Lower leg skin (tissue), 4 donors: ENCODE measurements around the gene RUNX2. TPM values are rescaled to one million over a fixed set of nuclear protein-coding genes. Genes with fewer than 3 reads are reported as not detected.

Experiments used
- DNase-seq, 2 donors: peaks; one replicate each; pipeline ENCODE4 v3.0.0-alpha.2; 2019; ENCODE audit warnings: low spot score in 2 of 2
- H3K4me3 ChIP-seq: fragments of 200-600 bp; sonication (generic); 2 replicates; pipeline ENCODE4 v1.5.1; 2017; ENCODE audit warnings: mild to moderate bottlenecking, low read depth; ENCODE audit not compliant: poor library complexity, severe bottlenecking
- CTCF ChIP-seq, 3 donors: fragments of 450-650 bp; IDR thresholded peaks; one replicate each; pipeline ENCODE4 v1.5.1; 2016; ENCODE audit warnings: antibody characterized with exemption in 3 of 3, mild to moderate bottlenecking in 3 of 3, moderate library complexity in 2 of 3
- POLR2A ChIP-seq, 2 donors: fragments of 450-650 bp; IDR thresholded peaks; one replicate each; pipeline ENCODE4 v1.6.1; 2016 to 2017; ENCODE audit warnings: antibody characterized with exemption in 2 of 2, mild to moderate bottlenecking in 1 of 2, moderate library complexity in 1 of 2
- WGBS, 2 donors: methylation state at CpG; one replicate each; pipeline ENCODE4 v1.1.5; 2018; 5-methylcytosine and 5-hydroxymethylcytosine counted together
- intact Hi-C: fragments of 100-400 bp; cut with DNase I; formaldehyde crosslinking; loops from one replicate; pipeline ENCODE4 v1.15.0; 2023; ENCODE audit warnings: low total_unique reads
- total RNA-seq, 4 donors: library from RNA; depleted of rRNA; stranded (reverse); fragments of >200 nt; gene quantifications; one replicate each; pipeline ENCODE4 v1.1.0, GENCODE V29; 2016

Gene RUNX2
- total RNA-seq, 4 donors from 2014 or later, result 1.8 to 4.8 (median 3.1) TPM

GRCh38 chr6:45426251-45426650, 98.1 kb downstream of the RUNX2 start:
- DNase-seq, result no peak
- no peak overlapping the region for H3K4me3 ChIP-seq
- intact Hi-C loops, result loop anchor here (10.0 kb wide), 1 partner anchor 289 kb away; no protein-coding TSS in a partner anchor
- WGBS, 2 donors, result 92 to 93% methylated on average over 4 of the region's 4 CpGs
- TF ChIP-seq CTCF (IDR thresholded peaks at IDR 0.05) (no peak), POLR2A (IDR thresholded peaks at IDR 0.05) (no peak)

GRCh38 chr6:45427726-45428125, 99.6 kb downstream of the RUNX2 start:
- WGBS, 2 donors, result 78 to 86% methylated on average over 2 of the region's 2 CpGs

GRCh38 chr6:45428727-45429126, 100.6 kb downstream of the RUNX2 start:
- DNase-seq, result no peak
- WGBS, 2 donors, result 77 to 84% methylated on average over 2 of the region's 2 CpGs
- TF ChIP-seq POLR2A (IDR thresholded peaks at IDR 0.05), result no peak
- intact Hi-C loops, result loop anchor here (10.0 kb wide), 1 partner anchor 286 kb away; no protein-coding TSS in a partner anchor
- H3K4me3 ChIP-seq, result no peak overlapping the region

More at GRCh38 chr6:45427726-45428125, 99.6 kb downstream of the RUNX2 start:
- intact Hi-C loops, result loop anchor here (10.0 kb wide), 1 partner anchor 287 kb away; no protein-coding TSS in a partner anchor
- H3K4me3 ChIP-seq, result no peak overlapping the region
- DNase-seq, result no peak
- TF ChIP-seq POLR2A (IDR thresholded peaks at IDR 0.05) (no peak), CTCF (IDR thresholded peaks at IDR 0.05) (no peak)

- no peak for TF ChIP-seq CTCF (IDR thresholded peaks at IDR 0.05)
- TF ChIP-seq POLR2A (IDR thresholded peaks at IDR 0.05), result no peak
- 59 to 66% methylated on average over 2 of the region's 2 CpGs for WGBS, 2 donors
- no peak for DNase-seq
- intact Hi-C loops, result no loop called here
- H3K4me3 ChIP-seq, result no peak overlapping the region
These were observed 102.6 kb downstream of the RUNX2 start for GRCh38 chr6:45430590-45431202.

GRCh38 chr6:45431317-45432065, 103.4 kb downstream of the RUNX2 start:
- intact Hi-C loops, result no loop called here
- 89 to 91% methylated on average over 10 of the region's 10 CpGs for WGBS, 2 donors
- no peak overlapping the region for H3K4me3 ChIP-seq
- TF ChIP-seq POLR2A (IDR thresholded peaks at IDR 0.05) (no peak), CTCF (IDR thresholded peaks at IDR 0.05) (no peak)
- no peak for DNase-seq

- no peak for DNase-seq
- no peak overlapping the region for H3K4me3 ChIP-seq
- intact Hi-C loops, result no loop called here
- WGBS, 2 donors, result 19 to 24% methylated on average over 2 of the region's 2 CpGs
- TF ChIP-seq CTCF (IDR thresholded peaks at IDR 0.05) (no peak), POLR2A (IDR thresholded peaks at IDR 0.05) (no peak)
These were observed 104.8 kb downstream of the RUNX2 start for GRCh38 chr6:45432977-45433376.
